Caco-2 (cell line): Measurements from ENCODE around the gene HSD17B12. TPM values are rescaled to one million over a fixed set of nuclear protein-coding genes. Genes with fewer than 3 reads are reported as not detected.

Experiments
- BruUV-seq: library from RNA; stranded (reverse); fragments of 400-500 nt; replicated peaks from 2 replicates; lab custom pipeline; 2021; lab: Mats Ljungman, UMichigan
- CTCF ChIA-PET: fragments of 300-600 bp; sonication (Branson Sonifier 250); formaldehyde crosslinking; loops from one replicate; lab custom pipeline; 2022; ENCODE audit warnings: antibody characterized with exemption; lab: Charles Lee
- POLR2A ChIA-PET: fragments of 300-600 bp; sonication (Branson Sonifier 250); formaldehyde crosslinking; loops from one replicate; lab custom pipeline; 2022; ENCODE audit warnings: antibody characterized with exemption; lab: Charles Lee
- DNase-seq, 2 experiments: peaks; one replicate each; pipeline versions ENCODE4 v3.0.0 to v3.0.0-alpha.2; 2020 to 2022
- H3K27me3 ChIP-seq: replicated peaks from 2 replicates; pipeline ENCODE4 v1.6.0; 2011; ENCODE audit warnings: low read length; ENCODE audit not compliant: control insufficient read depth, insufficient read depth
- H3K36me3 ChIP-seq: 2 replicates; pipeline ENCODE4 v1.5.1; 2011; ENCODE audit warnings: low read length; ENCODE audit not compliant: control insufficient read depth, insufficient read depth
- H3K4me1 ChIP-seq: fragments of 250-450 bp; sonication (Bioruptor Pico); 2 replicates; pipeline ENCODE4 v1.5.1; 2020; ENCODE audit warnings: mild to moderate bottlenecking
- H3K4me3 ChIP-seq: 2 replicates; pipeline ENCODE4 v1.5.1; 2011; ENCODE audit warnings: low read depth, mild to moderate bottlenecking, control low read depth, low read length
- H3K9me3 ChIP-seq: fragments of 250-450 bp; sonication (Bioruptor Pico); 2 replicates; pipeline ENCODE4 v1.5.1; 2020; ENCODE audit warnings: mild to moderate bottlenecking, moderate library complexity
- H3K27ac Mint-ChIP-seq: one replicate; pipeline ENCODE4 v1.8.0; 2022; ENCODE audit warnings: mixed read lengths; ENCODE audit not compliant: unreplicated experiment
- H3K27me3 Mint-ChIP-seq: one replicate; pipeline ENCODE4 v1.8.0; 2022; ENCODE audit warnings: mixed read lengths; ENCODE audit not compliant: insufficient read depth, unreplicated experiment
- H3K36me3 Mint-ChIP-seq: one replicate; pipeline ENCODE4 v1.8.0; 2022; ENCODE audit warnings: mild to moderate bottlenecking, mixed read lengths; ENCODE audit not compliant: insufficient read depth, unreplicated experiment
- H3K4me1 Mint-ChIP-seq: one replicate; pipeline ENCODE4 v1.8.0; 2022; ENCODE audit warnings: low read depth, mixed read lengths; ENCODE audit not compliant: unreplicated experiment
- H3K4me3 Mint-ChIP-seq: one replicate; pipeline ENCODE4 v1.8.0; 2022; ENCODE audit warnings: mild to moderate bottlenecking, moderate library complexity, mixed read lengths; ENCODE audit not compliant: unreplicated experiment
- H3K9me3 Mint-ChIP-seq: one replicate; pipeline ENCODE4 v1.8.0; 2022; ENCODE audit warnings: mixed read lengths; ENCODE audit not compliant: unreplicated experiment
- intact Hi-C: fragments of 100-400 bp; cut with micrococcal nuclease; formaldehyde crosslinking; loops from one replicate; pipeline ENCODE4 v1.10.0; 2022; ENCODE audit not compliant: unreplicated experiment
- total RNA-seq: library from RNA; stranded (reverse); gene quantifications from 2 replicates; pipeline ENCODE4 v1.2.3, GENCODE V29; 2022
- TF ChIP-seq, protein P1 (sequence below), 2 experiments: fragments of 200-600 bp in 1 of 2; IDR thresholded peaks; 1 replicate in 1 of 2; 2 replicates in 1 of 2; pipeline versions ENCODE4 v1.5.1 to v1.8.0; 2011 to 2022; ENCODE audit warnings: antibody characterized with exemption in 1 of 2, control low read depth in 1 of 2, inconsistent platforms in 1 of 2, low read depth in 1 of 2, low read length in 1 of 2, mild to moderate bottlenecking in 1 of 2, moderate library complexity in 1 of 2; ENCODE audit not compliant: insufficient read depth in 1 of 2, severe bottlenecking in 1 of 2, unreplicated experiment in 1 of 2

HSD17B12 gene
- total RNA-seq, 1 experiment from 2014 or later: 155 TPM

DNA sequence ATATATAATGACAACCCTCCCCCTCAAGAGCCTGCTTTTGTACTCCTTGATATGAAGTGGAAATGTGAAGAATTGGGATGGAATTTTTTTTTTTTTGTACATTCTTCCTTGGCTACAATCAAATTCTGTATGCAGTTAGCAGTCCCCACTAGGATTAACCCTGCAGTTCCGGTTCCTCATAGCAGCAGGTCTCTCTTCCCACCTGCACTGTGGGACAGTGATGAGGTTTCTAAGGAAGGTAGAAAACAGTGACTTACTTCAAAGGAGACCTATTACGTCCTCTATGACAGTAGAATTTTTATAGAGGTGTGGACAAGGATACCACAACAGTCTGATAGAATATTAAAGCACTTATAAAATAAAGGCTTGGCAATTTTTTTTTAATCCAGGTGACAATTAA, 153.7 kb downstream of the HSD17B12 start:
- peaks cover 7% of the 10 kb centered on the region for H3K4me1 Mint-ChIP-seq
- intact Hi-C loops: no loop called here
- DNase-seq: no peak
- POLR2A ChIA-PET: no interaction called here
- Histone ChIP-seq H3K9me3 (no peaks in the 10 kb centered on the region), H3K27me3 (no peaks in the 10 kb centered on the region), H3K36me3 (0 out of 2 replicates have a peak, but pooled peaks cover 2% of the 10 kb centered on the region), H3K4me3 (no peak overlapping the region), H3K4me1 (no peaks in the 10 kb centered on the region)
- no peak overlapping the region for H3K27ac Mint-ChIP-seq
- H3K4me3 Mint-ChIP-seq: no peak overlapping the region
- no TSS peak for BruUV-seq
- CTCF ChIA-PET: no interaction called here
- TF ChIP-seq, protein P1, sequence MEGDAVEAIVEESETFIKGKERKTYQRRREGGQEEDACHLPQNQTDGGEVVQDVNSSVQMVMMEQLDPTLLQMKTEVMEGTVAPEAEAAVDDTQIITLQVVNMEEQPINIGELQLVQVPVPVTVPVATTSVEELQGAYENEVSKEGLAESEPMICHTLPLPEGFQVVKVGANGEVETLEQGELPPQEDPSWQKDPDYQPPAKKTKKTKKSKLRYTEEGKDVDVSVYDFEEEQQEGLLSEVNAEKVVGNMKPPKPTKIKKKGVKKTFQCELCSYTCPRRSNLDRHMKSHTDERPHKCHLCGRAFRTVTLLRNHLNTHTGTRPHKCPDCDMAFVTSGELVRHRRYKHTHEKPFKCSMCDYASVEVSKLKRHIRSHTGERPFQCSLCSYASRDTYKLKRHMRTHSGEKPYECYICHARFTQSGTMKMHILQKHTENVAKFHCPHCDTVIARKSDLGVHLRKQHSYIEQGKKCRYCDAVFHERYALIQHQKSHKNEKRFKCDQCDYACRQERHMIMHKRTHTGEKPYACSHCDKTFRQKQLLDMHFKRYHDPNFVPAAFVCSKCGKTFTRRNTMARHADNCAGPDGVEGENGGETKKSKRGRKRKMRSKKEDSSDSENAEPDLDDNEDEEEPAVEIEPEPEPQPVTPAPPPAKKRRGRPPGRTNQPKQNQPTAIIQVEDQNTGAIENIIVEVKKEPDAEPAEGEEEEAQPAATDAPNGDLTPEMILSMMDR (IDR thresholded peaks at IDR 0.05; ENCODE audit: insufficient read depth in 1 of 2, low read depth in 1 of 2, low read length in 1 of 2, severe bottlenecking in 1 of 2, unreplicated experiment in 1 of 2): no peak
- H3K9me3 Mint-ChIP-seq: no peaks in the 10 kb centered on the region
- no peaks in the 10 kb centered on the region for H3K27me3 Mint-ChIP-seq
- H3K36me3 Mint-ChIP-seq: peaks cover 38% of the 10 kb centered on the region

DNA sequence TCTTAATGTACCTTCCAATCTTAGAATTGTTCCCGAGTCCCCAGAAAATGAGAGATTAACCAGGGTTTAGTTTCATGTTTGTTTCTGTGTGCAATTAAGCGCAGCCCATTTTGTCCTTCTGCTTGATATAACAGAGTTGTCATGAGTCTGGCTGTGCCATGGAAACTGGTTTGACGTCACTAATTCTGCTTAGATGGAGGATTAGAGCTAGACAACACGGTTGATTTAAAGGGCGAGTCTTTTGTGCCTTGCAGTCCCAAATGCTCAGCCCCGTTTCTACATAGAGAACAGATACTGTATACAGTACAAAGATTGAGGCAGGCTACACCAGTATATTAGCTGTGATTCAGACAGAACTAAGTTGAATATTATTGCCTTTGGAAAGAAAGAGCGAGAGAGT, 154.6 kb downstream of the HSD17B12 start:
- H3K36me3 ChIP-seq: 0 out of 2 replicates have a peak, but pooled peaks cover 2% of the 10 kb centered on the region
- no peaks in the 10 kb centered on the region for H3K4me1 ChIP-seq
- no peak overlapping the region for H3K4me3 Mint-ChIP-seq
- H3K27ac Mint-ChIP-seq: no peak overlapping the region
- TF ChIP-seq, protein P1 (IDR thresholded peaks at IDR 0.05; ENCODE audit: insufficient read depth in 1 of 2, low read depth in 1 of 2, low read length in 1 of 2, severe bottlenecking in 1 of 2, unreplicated experiment in 1 of 2): no peak
- no TSS peak for BruUV-seq
- POLR2A ChIA-PET: no interaction called here
- no peaks in the 10 kb centered on the region for H3K9me3 ChIP-seq
- H3K9me3 Mint-ChIP-seq: no peaks in the 10 kb centered on the region
- DNase-seq: no peak
- no peaks in the 10 kb centered on the region for H3K27me3 ChIP-seq
- peaks cover 46% of the 10 kb centered on the region for H3K36me3 Mint-ChIP-seq
- peaks cover 7% of the 10 kb centered on the region for H3K4me1 Mint-ChIP-seq
- no peak overlapping the region for H3K4me3 ChIP-seq
- H3K27me3 Mint-ChIP-seq: no peaks in the 10 kb centered on the region
- CTCF ChIA-PET: interaction anchor here (1.4 kb wide), 1 partner anchor 9 kb away, joined by 3 read pairs; no protein-coding TSS in a partner anchor
- intact Hi-C loops: no loop called here

DNA sequence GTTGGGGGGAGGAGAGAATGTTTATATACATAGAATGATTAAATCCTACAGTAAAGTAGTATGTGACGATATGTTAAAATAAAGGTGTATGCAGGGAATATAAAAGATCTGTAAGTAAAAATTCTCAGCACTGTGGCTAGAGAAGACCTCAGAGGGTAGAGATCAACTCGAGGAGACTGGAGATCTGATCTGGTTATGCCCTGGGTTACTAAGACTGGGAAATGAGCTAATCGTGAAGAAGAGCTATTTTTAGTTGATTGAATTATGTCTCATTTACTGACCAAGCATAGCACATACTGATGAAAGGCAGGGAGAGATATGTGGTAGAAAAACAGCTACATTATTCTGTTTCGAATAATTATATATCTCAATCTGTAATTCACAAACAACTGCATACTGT, 157.3 kb downstream of the HSD17B12 start:
- Histone ChIP-seq H3K4me1 (no peaks in the 10 kb centered on the region), H3K27me3 (no peaks in the 10 kb centered on the region), H3K36me3 (peaks cover 2% of the 10 kb centered on the region; the same call in 1 of the 2 replicates), H3K4me3 (no peak overlapping the region), H3K9me3 (no peaks in the 10 kb centered on the region)
- Mint-ChIP-seq H3K36me3 (peaks cover 50% of the 10 kb centered on the region), H3K27me3 (no peaks in the 10 kb centered on the region), H3K27ac (no peak overlapping the region), H3K9me3 (no peaks in the 10 kb centered on the region), H3K4me3 (no peak overlapping the region), H3K4me1 (no peaks in the 10 kb centered on the region)
- intact Hi-C loops: no loop called here
- POLR2A ChIA-PET: no interaction called here
- no peak for DNase-seq
- CTCF ChIA-PET: interaction anchor here (1.4 kb wide), 1 partner anchor 14 kb away, joined by 3 read pairs; no protein-coding TSS in a partner anchor
- TF ChIP-seq, protein P1 (IDR thresholded peaks at IDR 0.05; ENCODE audit: insufficient read depth in 1 of 2, low read depth in 1 of 2, low read length in 1 of 2, severe bottlenecking in 1 of 2, unreplicated experiment in 1 of 2): no peak
- no TSS peak for BruUV-seq
